GM12874 (cell line): ENCODE data around the gene HBA2.
A peak's percentile ranks its signal among the peaks of the same experiment; 100 is the strongest.

Source experiments
- TF ChIP-seq, protein P1 (sequence below): IDR thresholded peaks from 2 replicates; pipeline ENCODE4 v1.5.1; 2011; ENCODE audit warnings: low read depth, mild to moderate bottlenecking, control low read depth, low read length, moderate library complexity; ENCODE audit not compliant: insufficient read depth

Gene HBA2

DNA sequence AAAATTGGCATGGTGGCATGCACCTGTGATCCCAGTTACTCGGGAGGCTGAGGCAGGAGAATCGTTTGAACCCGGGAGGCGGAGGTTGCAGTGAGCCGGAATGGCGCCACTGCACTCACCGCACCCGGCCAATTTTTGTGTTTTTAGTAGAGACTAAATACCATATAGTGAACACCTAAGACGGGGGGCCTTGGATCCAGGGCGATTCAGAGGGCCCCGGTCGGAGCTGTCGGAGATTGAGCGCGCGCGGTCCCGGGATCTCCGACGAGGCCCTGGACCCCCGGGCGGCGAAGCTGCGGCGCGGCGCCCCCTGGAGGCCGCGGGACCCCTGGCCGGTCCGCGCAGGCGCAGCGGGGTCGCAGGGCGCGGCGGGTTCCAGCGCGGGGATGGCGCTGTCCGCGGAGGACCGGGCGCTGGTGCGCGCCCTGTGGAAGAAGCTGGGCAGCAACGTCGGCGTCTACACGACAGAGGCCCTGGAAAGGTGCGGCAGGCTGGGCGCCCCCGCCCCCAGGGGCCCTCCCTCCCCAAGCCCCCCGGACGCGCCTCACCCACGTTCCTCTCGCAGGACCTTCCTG lies 7.5 kb downstream of the HBA2 start, which contains the start of gene HBQ1:
TSS of gene HBQ1 (plus strand) at position 359 of the 575 bp plus-strand sequence. CDS start at position 387, 28 bp downstream.
- TF ChIP-seq, protein P1, sequence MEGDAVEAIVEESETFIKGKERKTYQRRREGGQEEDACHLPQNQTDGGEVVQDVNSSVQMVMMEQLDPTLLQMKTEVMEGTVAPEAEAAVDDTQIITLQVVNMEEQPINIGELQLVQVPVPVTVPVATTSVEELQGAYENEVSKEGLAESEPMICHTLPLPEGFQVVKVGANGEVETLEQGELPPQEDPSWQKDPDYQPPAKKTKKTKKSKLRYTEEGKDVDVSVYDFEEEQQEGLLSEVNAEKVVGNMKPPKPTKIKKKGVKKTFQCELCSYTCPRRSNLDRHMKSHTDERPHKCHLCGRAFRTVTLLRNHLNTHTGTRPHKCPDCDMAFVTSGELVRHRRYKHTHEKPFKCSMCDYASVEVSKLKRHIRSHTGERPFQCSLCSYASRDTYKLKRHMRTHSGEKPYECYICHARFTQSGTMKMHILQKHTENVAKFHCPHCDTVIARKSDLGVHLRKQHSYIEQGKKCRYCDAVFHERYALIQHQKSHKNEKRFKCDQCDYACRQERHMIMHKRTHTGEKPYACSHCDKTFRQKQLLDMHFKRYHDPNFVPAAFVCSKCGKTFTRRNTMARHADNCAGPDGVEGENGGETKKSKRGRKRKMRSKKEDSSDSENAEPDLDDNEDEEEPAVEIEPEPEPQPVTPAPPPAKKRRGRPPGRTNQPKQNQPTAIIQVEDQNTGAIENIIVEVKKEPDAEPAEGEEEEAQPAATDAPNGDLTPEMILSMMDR = peak; percentile 39; the same call in 1 of the 2 replicates

DNA sequence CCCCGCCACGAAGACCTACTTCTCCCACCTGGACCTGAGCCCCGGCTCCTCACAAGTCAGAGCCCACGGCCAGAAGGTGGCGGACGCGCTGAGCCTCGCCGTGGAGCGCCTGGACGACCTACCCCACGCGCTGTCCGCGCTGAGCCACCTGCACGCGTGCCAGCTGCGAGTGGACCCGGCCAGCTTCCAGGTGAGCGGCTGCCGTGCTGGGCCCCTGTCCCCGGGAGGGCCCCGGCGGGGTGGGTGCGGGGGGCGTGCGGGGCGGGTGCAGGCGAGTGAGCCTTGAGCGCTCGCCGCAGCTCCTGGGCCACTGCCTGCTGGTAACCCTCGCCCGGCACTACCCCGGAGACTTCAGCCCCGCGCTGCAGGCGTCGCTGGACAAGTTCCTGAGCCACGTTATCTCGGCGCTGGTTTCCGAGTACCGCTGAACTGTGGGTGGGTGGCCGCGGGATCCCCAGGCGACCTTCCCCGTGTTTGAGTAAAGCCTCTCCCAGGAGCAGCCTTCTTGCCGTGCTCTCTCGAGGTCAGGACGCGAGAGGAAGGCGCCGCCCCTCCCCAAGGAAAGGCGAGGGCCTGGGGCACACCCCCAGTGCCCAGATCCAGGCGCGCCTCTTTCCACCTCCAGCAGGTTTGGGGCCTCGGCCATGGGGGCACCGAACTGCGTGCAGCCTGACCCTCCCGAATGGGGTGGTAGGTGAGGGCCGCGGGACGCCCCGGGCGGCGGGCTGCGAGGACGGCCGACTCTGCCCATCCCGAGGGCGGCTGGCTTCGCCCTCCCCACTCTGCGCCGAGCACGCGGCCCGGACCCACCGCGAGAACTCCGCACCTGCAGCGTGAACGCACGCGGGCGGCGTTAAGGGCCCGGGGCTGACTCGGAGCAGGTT lies 8.2 kb downstream of the HBA2 start:
- TF ChIP-seq, protein P1 = no peak

DNA sequence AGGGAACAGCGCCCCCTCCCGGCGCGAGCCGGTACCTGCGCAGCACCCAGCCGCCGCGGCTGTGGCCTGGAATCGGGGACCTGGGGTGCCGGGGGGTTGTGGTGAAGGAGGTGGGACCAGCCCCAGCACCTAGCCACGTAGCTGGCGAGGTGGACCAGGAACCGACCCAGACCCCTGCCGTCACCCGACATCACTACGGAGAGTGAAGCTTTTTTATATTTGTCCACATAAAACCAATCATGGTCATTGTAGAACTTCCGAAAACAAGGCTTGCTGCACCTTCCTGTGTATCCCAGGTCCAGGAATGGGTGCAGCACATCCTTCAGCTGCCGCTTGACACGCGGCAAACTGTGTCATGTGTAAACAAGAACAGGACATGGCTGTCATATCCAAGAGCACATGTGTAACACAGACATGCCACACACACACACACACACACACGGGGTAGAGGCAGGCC lies 8.9 kb downstream of the HBA2 start:
- TF ChIP-seq, protein P1 = peak; percentile 98

DNA sequence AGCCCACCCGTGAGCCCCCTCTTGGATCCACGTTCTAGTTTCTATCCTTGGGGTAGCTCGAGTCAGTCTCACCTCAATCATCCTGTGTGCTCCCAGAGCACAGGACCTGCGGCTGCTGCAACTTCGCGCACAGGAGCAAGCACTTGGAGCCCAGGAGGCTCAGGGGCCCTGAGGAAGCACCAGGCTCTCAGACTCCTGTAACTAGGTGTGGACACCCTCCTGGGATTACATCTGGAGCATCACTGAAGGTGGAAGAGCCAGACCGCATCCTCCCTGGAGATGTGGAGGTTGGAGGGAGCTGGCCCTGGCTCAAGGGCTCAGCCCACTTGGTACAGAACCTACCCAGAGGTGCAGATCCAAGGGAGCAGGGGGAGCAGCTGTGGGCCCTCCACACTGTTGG lies 10.3 kb downstream of the HBA2 start:
- TF ChIP-seq, protein P1 = no peak

DNA sequence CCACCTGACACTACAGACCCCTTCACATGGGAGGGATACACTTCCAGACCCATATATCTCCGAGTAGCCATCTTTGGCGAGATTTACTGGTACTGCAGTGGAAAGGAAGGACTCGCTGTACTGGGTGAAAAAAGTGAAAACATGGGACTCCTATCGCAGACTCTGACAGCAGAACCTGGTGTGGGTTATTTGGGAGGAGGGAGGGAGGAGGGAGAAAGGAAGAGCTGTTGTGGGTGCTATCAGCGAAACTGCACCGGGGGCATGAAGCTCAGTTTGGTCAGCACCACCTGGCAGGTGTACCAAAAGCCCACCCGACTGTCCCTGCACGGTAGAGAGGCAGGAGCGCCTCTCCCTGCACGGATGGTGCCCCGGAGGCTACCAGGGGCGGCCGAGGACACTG lies 12.5 kb downstream of the HBA2 start:
- TF ChIP-seq, protein P1 = no peak

DNA sequence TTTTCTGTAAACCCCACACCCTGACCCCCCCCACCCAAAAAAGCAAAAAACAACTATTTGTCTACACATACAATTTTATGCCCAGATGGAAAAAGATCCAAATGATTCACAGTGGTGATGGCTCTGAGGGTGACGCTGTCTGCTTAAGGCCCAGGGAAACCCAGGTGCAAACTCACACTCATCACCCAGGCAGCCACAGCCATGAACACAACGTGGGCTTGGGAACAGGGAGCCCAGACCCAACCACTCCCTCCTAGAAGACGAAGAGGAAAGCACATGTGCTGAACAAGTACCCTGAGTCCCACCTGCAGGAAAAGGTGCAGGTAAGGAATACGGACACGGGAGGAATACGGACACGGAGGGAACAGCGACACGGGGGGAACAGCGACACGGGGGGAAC lies 13.0 kb downstream of the HBA2 start:
- TF ChIP-seq, protein P1 = no peak

DNA sequence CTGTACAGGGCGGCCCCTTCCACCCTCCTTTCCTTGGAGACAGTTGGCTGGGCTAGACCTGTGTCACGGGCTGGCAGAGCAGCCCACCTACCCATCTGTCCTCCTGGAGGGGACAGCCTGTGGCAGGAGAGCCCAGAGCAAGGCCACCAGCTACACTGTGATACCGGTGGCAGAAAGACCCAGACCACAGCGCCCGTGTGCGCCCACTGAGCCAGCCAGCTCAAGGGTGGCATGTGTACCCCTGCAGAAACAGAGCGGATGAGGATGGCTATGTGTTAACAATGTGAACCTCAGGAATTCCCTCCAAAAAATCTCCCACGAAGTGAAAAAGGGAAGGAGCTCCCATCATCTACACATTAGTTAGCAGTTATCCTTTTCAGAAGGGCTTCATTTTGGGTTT lies 14.7 kb downstream of the HBA2 start:
- TF ChIP-seq, protein P1 = no peak
